ENCODE results near the gene PALM. TPM values are rescaled to one million over a fixed set of nuclear protein-coding genes. Genes with fewer than 3 reads are reported as not detected.

Gene PALM
- total RNA-seq, 1 experiment from 2014 or later: 43.7 TPM

GRCh38 chr19:732148-733069, 23.7 kb downstream of the PALM start:
- Histone ChIP-seq H4K20me1 (ENCODE audit: insufficient read depth) (no peaks in the 10 kb centered on the region), H3K9me2 (ENCODE audit: insufficient read depth) (no peaks in the 10 kb centered on the region), H2AFZ (ENCODE audit: low read depth, low read length, poor library complexity, severe bottlenecking) (no peak overlapping the region), H3K4me3 (replicated peaks in 1 of 2; ENCODE audit: low read depth in 1 of 2, low read length in 2 of 2) (no peak overlapping the region), H3K36me3 (ENCODE audit: control insufficient read depth in 1 of 2, insufficient read depth in 2 of 2, low read length in 2 of 2) (no peaks in the 10 kb centered on the region; a peak in 1 of 4 replicates), H3K9me3 (ENCODE audit: control insufficient read depth in 1 of 2, insufficient read depth in 1 of 2, low read depth in 1 of 2, low read length in 2 of 2) (no peaks in the 10 kb centered on the region), H3K27me3 (ENCODE audit: insufficient read depth, low read length) (no peaks in the 10 kb centered on the region), H3K27ac (ENCODE audit: low read depth, low read length) (no peak overlapping the region), H3K4me1 (ENCODE audit: control insufficient read depth in 1 of 2, insufficient read depth in 2 of 2, low read length in 2 of 2) (no peaks in the 10 kb centered on the region), H3K79me2 (ENCODE audit: insufficient read depth, low read length) (no peaks in the 10 kb centered on the region), H3K9ac (ENCODE audit: low read length) (no peak overlapping the region), H3K4me2 (ENCODE audit: low read length) (no peak overlapping the region)
- intact Hi-C loops (cut with micrococcal nuclease): no loop called here
- ChIA-PET POLR2A (interaction anchor here (1.7 kb wide), 1 partner anchor 21 kb away, joined by 3 read pairs; no protein-coding TSS in a partner anchor), CTCF (interaction anchor here (1.0 kb wide), 1 partner anchor 148 kb away, joined by 4 read pairs; no protein-coding TSS in a partner anchor), RAD21 (ENCODE audit: low non-redundant PET in 1 of 2, low total read pairs in 2 of 2, uncharacterized antibody in 2 of 2, unreplicated experiment in 2 of 2) (interaction anchor here in 1 of 2 experiments (0.6 kb wide), 1 partner anchor 106 kb away, joined by 3 read pairs; no protein-coding TSS in a partner anchor)
- BruUV-seq (replicated peaks): no TSS peak
- DNase-seq (ENCODE audit: low read depth, low spot score) (no peak), ATAC-seq (no peak)
- TF ChIP-seq YY1 (IDR thresholded peaks at IDR 0.05; ENCODE audit: extremely low read depth, insufficient replicate concordance, low read depth, low read length) (no peak), SIN3A (IDR thresholded peaks at IDR 0.05; ENCODE audit: low read depth) (no peak), CEBPB (IDR thresholded peaks at IDR 0.05; ENCODE audit: low read depth) (no peak), MAX (IDR thresholded peaks at IDR 0.05) (no peak)

DNA sequence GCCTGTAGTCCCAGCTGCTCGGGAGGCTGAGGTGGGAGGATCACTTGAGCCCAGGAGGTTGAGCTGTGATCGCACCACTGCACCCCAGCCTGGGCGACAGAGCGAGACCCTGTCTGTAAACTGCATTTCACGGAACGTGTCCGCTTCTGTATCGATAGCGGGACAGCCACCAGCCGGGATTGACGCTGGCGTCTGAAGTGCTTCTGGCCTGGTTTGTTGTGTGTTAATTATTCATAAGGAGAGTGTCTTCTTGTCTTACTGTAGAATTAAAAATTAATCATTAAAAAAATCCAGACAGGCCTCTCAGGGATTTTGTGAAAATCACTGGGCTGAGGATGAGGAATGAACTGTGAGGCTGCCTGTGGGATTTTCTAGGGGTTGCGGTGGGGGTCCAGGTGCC, 26.0 kb downstream of the PALM start:
- Histone ChIP-seq H3K79me2 (ENCODE audit: insufficient read depth, low read length) (no peaks in the 10 kb centered on the region), H3K27me3 (ENCODE audit: insufficient read depth, low read length) (no peaks in the 10 kb centered on the region), H3K4me1 (ENCODE audit: control insufficient read depth in 1 of 2, insufficient read depth in 2 of 2, low read length in 2 of 2) (no peaks in the 10 kb centered on the region), H3K27ac (ENCODE audit: low read depth, low read length) (no peak overlapping the region), H3K9me3 (ENCODE audit: control insufficient read depth in 1 of 2, insufficient read depth in 1 of 2, low read depth in 1 of 2, low read length in 2 of 2) (no peaks in the 10 kb centered on the region), H3K9ac (ENCODE audit: low read length) (no peak overlapping the region), H3K36me3 (ENCODE audit: control insufficient read depth in 1 of 2, insufficient read depth in 2 of 2, low read length in 2 of 2) (no peaks in the 10 kb centered on the region; a peak in 1 of 4 replicates), H3K4me2 (ENCODE audit: low read length) (no peak overlapping the region), H3K9me2 (ENCODE audit: insufficient read depth) (no peaks in the 10 kb centered on the region), H4K20me1 (ENCODE audit: insufficient read depth) (no peaks in the 10 kb centered on the region), H2AFZ (ENCODE audit: low read depth, low read length, poor library complexity, severe bottlenecking) (no peak overlapping the region), H3K4me3 (replicated peaks in 1 of 2; ENCODE audit: low read depth in 1 of 2, low read length in 2 of 2) (no peak overlapping the region)
- ATAC-seq: no peak
- BruUV-seq (replicated peaks): no TSS peak
- TF ChIP-seq ZBTB33 (IDR thresholded peaks at IDR 0.05; ENCODE audit: extremely low read depth, insufficient replicate concordance, low read length): no peak
- no peak for TF ChIP-seq EZH2phosphoT487 (IDR thresholded peaks at IDR 0.05; ENCODE audit: borderline replicate concordance)
- TF ChIP-seq POLR2A (IDR thresholded peaks at IDR 0.05; ENCODE audit: borderline replicate concordance, extremely low read depth, insufficient read depth, insufficient read length): no peak
- no peak for TF ChIP-seq FOSL1 (IDR thresholded peaks at IDR 0.05; ENCODE audit: low read depth)
- no peak for TF ChIP-seq EZH2 (IDR thresholded peaks at IDR 0.05)
- no peak for TF ChIP-seq EGR1 (IDR thresholded peaks at IDR 0.05; ENCODE audit: low read depth)
- no peak for TF ChIP-seq SRF (IDR thresholded peaks at IDR 0.05; ENCODE audit: low read depth)
- no peak for TF ChIP-seq ZNF274 (IDR thresholded peaks at IDR 0.05; ENCODE audit: low read depth, low read length)
- no peak for TF ChIP-seq CBX3 (IDR thresholded peaks at IDR 0.05; ENCODE audit: low read depth)
- TF ChIP-seq ELF1 (IDR thresholded peaks at IDR 0.05; ENCODE audit: borderline replicate concordance, low read depth): no peak
- TF ChIP-seq SP1 (IDR thresholded peaks at IDR 0.05; ENCODE audit: low read depth): no peak
- no peak for TF ChIP-seq POLR2AphosphoS5 (IDR thresholded peaks at IDR 0.05; ENCODE audit: low read depth, low read length)
- CTCF ChIA-PET: interaction anchor here (0.6 to 1.2 kb wide), 9 partner anchors 12 to 224 kb away, joined by 3 to 19 read pairs (median 4); partner anchors contain the start of genes MISP and RNF126
- intact Hi-C loops (cut with micrococcal nuclease): loop anchor here (1.0 to 2.0 kb wide), 2 partner anchors 69 to 146 kb away; partner anchors contain the start of gene HCN2
- RAD21 ChIA-PET (ENCODE audit: low non-redundant PET in 1 of 2, low total read pairs in 2 of 2, uncharacterized antibody in 2 of 2, unreplicated experiment in 2 of 2): interaction anchor here (0.6 to 1.0 kb wide), 6 partner anchors 30 to 71 kb away, joined by 3 to 11 read pairs (median 4); no protein-coding TSS in a partner anchor
- DNase-seq (ENCODE audit: low read depth, low spot score): no peak
- POLR2A ChIA-PET: no interaction called here
